BJ (cell line): Measurements from ENCODE around the gene ID2. TPM values are rescaled to one million over a fixed set of nuclear protein-coding genes. Genes with fewer than 3 reads are reported as not detected.

Experiments used
- CTCF ChIA-PET: fragments of 350-600 bp; formaldehyde crosslinking; extraction: SDS; loops from one replicate; lab custom pipeline; 2021; ENCODE audit warnings: antibody characterized with exemption, inconsistent platforms; lab: Yijun Ruan, JAX
- POLR2A ChIA-PET: fragments of 300-600 bp; sonication (Branson Sonifier 250); formaldehyde crosslinking; extraction: SDS; loops from one replicate; lab custom pipeline; 2021; ENCODE audit warnings: antibody characterized with exemption; lab: Charles Lee
- DNase-seq: peaks from one replicate; pipeline ENCODE4 v3.0.0-alpha.2; 2011; ENCODE audit warnings: low read depth
- H3K27me3 ChIP-seq: 2 replicates; pipeline ENCODE4 v1.6.0; 2011; ENCODE audit warnings: low read length; ENCODE audit not compliant: control insufficient read depth, insufficient read depth
- H3K36me3 ChIP-seq: 2 replicates; pipeline ENCODE4 v1.5.1; 2011; ENCODE audit warnings: low read length; ENCODE audit not compliant: control insufficient read depth, insufficient read depth
- H3K4me3 ChIP-seq: 2 replicates; pipeline ENCODE4 v1.5.1; 2011; ENCODE audit warnings: low read depth, mild to moderate bottlenecking, control low read depth, low read length
- CTCF ChIP-seq: IDR thresholded peaks from 2 replicates; pipeline ENCODE4 v1.5.1; 2011; ENCODE audit warnings: low read depth, mild to moderate bottlenecking, control low read depth, inconsistent platforms, low read length, moderate library complexity; ENCODE audit not compliant: insufficient read depth
- polyA plus RNA-seq: library from polyadenylated mRNA; depleted of rRNA; stranded (reverse); fragments of >200 nt; gene quantifications from 2 replicates; pipeline ENCODE4 v1.2.3, GENCODE V29; 2011

ID2 gene
- polyA plus RNA-seq, 1 experiment, result 242 TPM

GRCh38 chr2:8634466-8635172 lies 47.2 kb upstream of the ID2 start:
- no peak for DNase-seq
- no peak overlapping the region for H3K4me3 ChIP-seq
- POLR2A ChIA-PET, result interaction anchor here (0.5 kb wide), 1 partner anchor 46 kb away, joined by 3 read pairs; no protein-coding TSS in a partner anchor
- no peak for TF ChIP-seq CTCF
- H3K27me3 ChIP-seq, result no peaks in the 10 kb centered on the region
- H3K36me3 ChIP-seq, result no peaks in the 10 kb centered on the region
- CTCF ChIA-PET, result interaction anchor here (0.7 to 1.5 kb wide), 3 partner anchors 20 to 910 kb away, joined by 3 to 4 read pairs (median 3); partner anchors contain the start of gene ID2

GRCh38 chr2:8636041-8636491 lies 45.8 kb upstream of the ID2 start:
- H3K4me3 ChIP-seq, result no peak overlapping the region
- TF ChIP-seq CTCF, result no peak
- no peaks in the 10 kb centered on the region for H3K27me3 ChIP-seq
- ChIA-PET POLR2A (no interaction called here), CTCF (interaction anchor here (1.3 kb wide), 1 partner anchor 46 kb away, joined by 3 read pairs; the partner anchor contains the start of gene ID2)
- H3K36me3 ChIP-seq, result no peaks in the 10 kb centered on the region
- DNase-seq, result no peak

GRCh38 chr2:8636721-8637636 lies 44.9 kb upstream of the ID2 start:
- Histone ChIP-seq H3K4me3 (no peak overlapping the region), H3K36me3 (no peaks in the 10 kb centered on the region), H3K27me3 (no peaks in the 10 kb centered on the region)
- CTCF ChIA-PET, result no interaction called here
- no peak for TF ChIP-seq CTCF
- POLR2A ChIA-PET, result no interaction called here
- no peak for DNase-seq

- H3K27me3 ChIP-seq, result no peaks in the 10 kb centered on the region
- no peak for DNase-seq
- TF ChIP-seq CTCF, result no peak
- CTCF ChIA-PET, result interaction anchor here (0.7 kb wide), 1 partner anchor 12 kb away, joined by 3 read pairs; no protein-coding TSS in a partner anchor
- H3K36me3 ChIP-seq, result no peaks in the 10 kb centered on the region
- POLR2A ChIA-PET, result interaction anchor here (0.6 kb wide), 1 partner anchor 43 kb away, joined by 3 read pairs; no protein-coding TSS in a partner anchor
- H3K4me3 ChIP-seq, result no peak overlapping the region
These were observed 43.5 kb upstream of the ID2 start for GRCh38 chr2:8638327-8638726.
